HL-60/S4 treated with retinoic acid at 250 ng/mL for 4 days and 3 days (cell line): Measurements from ENCODE around the gene HOMER3.
"Not testable (repeated sequence)": the region's sequence is repeated elsewhere in the genome, so short reads cannot be mapped to it uniquely, and the experiment has no call there.

Source experiments
- in situ Hi-C: fragments of 300-500 bp; cut with MboI; formaldehyde crosslinking; loops from 2 replicates; pipeline ENCODE4 v1.7.0; 2022; ENCODE audit warnings: low sequenced_read_pairs

The HOMER3 gene

GRCh38 chr19:18903156-18904037 lies 37.6 kb downstream of the HOMER3 start:
- in situ Hi-C loops, result no loop called here

- in situ Hi-C loops, result not testable (repeated sequence)
These were observed 38.5 kb downstream of the HOMER3 start for GRCh38 chr19:18902519-18902918.

GRCh38 chr19:18901491-18901890 lies 39.5 kb downstream of the HOMER3 start:
- in situ Hi-C loops, result no loop called here

GRCh38 chr19:18900700-18901481 lies 40.1 kb downstream of the HOMER3 start:
- in situ Hi-C loops, result no loop called here

- in situ Hi-C loops, result no loop called here
These were observed 41.1 kb downstream of the HOMER3 start for GRCh38 chr19:18899624-18900560.

- in situ Hi-C loops, result no loop called here
These were observed 42.2 kb downstream of the HOMER3 start for GRCh38 chr19:18898607-18899408.

- in situ Hi-C loops, result no loop called here
These were observed 42.9 kb downstream of the HOMER3 start for GRCh38 chr19:18898081-18898606.

- in situ Hi-C loops, result no loop called here
These were observed 43.7 kb downstream of the HOMER3 start for GRCh38 chr19:18897094-18898029.

GRCh38 chr19:18896421-18896841 lies 44.6 kb downstream of the HOMER3 start:
- in situ Hi-C loops, result no loop called here

- in situ Hi-C loops, result no loop called here
These were observed 45.1 kb downstream of the HOMER3 start, which contains the start of gene CERS1 for GRCh38 chr19:18895824-18896341. Gene CERS1 (minus strand): TSS chr19:18896158. CDS start chr19:18896072, 86 bp downstream.

GRCh38 chr19:18895038-18895823 lies 45.8 kb downstream of the HOMER3 start:
- in situ Hi-C loops, result no loop called here

GRCh38 chr19:18894254-18895037 lies 46.6 kb downstream of the HOMER3 start:
- in situ Hi-C loops, result no loop called here

- in situ Hi-C loops, result no loop called here
These were observed 47.3 kb downstream of the HOMER3 start for GRCh38 chr19:18893587-18894253.

- in situ Hi-C loops, result no loop called here
These were observed 50.9 kb downstream of the HOMER3 start for GRCh38 chr19:18889949-18890745.

- in situ Hi-C loops, result no loop called here
These were observed 54.0 kb downstream of the HOMER3 start for GRCh38 chr19:18886972-18887371.
